Dedifferentiated amniotic fluid mesenchymal stem cell (primary cell): Measurements from ENCODE around the gene MAPK8IP2.

Experiments used
- DNase-seq: peaks from one replicate; pipeline ENCODE4 v3.0.0-alpha.2; 2016; ENCODE audit errors: extremely low spot score

Gene MAPK8IP2

DNA sequence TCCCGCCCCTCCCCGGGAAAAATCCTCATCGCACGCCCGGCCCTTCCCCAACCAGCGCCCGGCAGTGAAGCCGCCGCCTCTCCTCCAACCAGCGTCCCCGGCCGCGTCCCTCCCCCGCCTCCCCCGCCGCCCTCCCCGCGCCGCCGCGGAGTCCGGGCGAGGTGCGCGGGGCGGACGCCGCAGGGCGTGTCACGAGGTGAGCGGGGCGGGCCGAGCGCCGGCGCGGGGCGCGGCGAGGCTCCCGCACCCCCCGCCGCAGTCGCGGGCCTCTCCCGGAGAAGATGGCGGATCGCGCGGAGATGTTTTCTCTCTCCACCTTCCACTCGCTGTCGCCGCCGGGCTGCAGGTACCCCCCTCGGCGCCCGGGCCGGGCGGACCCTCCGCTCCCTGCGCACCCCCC is at the start of gene MAPK8IP2:
MAPK8IP2 (plus strand) TSS at position 256 of the 400 bp plus-strand sequence; CDS start at position 282, 26 bp downstream.
- DNase-seq: no peak

DNA sequence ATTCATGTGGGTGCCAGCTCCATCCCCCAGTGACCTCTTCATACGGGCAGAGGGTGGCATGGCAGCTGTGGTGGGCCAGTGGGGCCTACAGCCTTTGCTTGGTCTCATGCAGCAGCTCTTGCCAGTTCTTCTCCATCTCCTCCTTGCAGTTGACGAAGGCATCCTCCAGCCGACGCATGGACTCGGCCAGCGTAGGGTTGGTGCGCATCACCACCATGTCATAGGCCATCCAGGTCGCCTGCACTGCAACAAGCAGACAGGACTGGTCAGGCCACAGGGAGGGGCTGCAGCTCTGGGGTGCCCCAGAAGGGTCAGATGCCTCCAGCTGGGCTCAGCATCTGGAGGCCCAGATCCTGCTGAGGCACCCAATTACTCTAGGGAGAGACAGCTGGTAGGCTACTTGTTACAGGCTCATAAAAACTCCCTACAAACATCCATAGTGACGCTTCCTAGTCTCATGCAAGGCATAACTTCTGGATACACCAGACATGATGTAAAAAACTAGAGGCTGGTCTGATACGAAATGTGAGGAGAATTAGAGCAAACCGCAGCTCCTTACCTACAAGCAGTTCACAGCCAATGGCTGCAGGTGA is 49.3 kb upstream of the MAPK8IP2 start:
- no peak for DNase-seq

DNA sequence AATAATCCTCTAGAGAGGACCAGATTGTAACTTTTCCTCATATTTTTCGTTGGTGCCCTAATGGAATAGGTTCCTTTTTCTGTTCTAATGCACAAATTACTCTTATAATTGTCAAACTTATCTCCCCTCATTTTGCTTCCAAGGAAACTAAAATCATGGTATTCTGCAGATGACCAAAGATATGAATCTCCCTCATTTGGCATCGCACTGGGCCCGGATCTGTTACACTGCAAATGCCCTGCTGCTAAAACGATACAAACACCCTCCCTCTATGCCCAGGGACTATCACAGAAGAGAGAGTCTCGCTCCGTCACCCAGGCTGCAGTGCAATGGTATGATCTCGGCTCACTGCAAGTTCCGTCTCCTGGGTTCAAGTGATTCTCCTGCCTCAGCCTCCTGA is 47.3 kb upstream of the MAPK8IP2 start:
- no peak for DNase-seq

DNA sequence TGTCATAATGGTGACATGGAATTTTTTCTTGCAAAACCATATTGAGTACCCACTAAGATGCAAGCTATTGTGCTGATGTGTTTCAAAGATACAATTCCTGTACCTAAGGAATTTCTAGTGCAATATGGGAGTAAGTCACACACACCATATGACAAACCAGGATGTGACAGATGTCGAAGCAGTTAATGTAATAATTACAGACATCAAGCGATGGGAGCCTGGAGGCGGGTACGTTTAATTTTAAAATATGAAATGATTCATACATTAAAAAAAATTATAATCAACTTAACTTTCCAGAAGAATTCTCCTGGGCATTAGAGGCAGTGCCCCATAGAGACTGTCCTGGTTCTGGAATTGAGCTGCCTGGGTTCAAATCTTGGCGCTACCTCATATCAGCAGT is 43.9 kb upstream of the MAPK8IP2 start:
- no peak for DNase-seq

DNA sequence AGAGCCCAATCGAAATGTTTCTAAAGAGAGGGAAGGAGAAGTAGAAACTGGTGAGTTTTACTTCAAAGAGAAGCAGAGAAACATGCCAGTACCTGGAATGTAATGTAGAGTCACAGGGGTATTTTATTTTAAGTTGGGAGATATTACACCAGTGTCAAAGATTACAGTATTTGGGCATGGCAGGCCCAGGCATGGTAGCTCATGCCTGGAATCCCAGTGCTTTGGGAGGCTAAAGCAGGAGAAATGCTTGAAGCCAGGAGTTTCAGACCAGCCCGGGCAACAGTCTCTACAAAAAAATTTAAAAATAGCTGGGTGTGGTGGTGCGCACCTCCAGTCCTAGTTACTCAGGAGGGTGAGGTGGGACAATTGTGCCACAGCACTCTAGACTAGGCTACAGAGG is 40.6 kb upstream of the MAPK8IP2 start:
- no peak for DNase-seq

DNA sequence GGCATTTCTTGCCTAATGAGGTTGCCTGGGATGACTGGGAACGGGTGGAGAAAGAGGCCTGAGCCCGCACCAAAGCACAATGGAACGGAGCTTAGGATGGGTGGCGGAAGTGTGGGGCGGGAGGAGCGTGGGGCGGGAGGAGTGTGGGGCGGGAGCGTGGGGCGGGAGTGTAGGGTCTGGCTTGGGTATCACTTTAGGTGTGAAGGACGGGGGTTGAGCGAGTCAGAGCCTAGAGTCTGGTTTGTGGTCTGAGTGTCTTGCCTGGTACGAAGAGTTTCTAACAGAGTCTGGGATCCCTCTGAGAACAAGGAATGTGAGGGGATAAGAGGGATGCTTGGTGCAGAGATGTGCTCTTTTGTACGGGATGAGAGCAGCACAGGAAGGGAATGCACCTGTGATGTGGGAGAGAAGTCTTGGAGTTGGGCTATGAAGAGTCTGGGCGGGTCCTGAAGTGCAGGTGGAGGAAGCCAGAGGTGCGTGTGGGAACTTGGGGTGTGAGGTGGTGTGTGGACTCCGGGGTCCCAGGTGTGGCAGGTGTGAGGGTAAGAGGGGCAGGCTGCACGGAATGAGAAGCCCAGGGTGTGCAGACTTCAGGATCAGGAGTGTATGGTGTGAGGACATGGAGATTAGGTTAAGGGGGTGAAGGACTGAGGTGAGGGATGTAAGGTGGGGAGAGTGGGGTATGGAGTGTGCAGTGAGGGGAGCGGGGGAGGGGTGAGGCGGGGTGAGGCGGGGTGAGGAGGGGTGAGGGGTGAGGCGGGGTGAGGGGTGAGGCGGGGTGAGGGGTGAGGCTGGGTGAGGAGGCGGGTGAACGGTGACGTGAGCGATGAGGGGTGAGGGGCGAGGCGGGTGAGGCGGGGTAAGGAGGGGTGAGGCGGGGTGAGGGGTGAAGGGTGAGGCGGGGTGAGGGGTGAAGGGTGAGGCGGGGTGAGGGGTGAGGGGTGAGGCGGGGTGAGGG is 38.9 kb upstream of the MAPK8IP2 start:
- DNase-seq: no peak

DNA sequence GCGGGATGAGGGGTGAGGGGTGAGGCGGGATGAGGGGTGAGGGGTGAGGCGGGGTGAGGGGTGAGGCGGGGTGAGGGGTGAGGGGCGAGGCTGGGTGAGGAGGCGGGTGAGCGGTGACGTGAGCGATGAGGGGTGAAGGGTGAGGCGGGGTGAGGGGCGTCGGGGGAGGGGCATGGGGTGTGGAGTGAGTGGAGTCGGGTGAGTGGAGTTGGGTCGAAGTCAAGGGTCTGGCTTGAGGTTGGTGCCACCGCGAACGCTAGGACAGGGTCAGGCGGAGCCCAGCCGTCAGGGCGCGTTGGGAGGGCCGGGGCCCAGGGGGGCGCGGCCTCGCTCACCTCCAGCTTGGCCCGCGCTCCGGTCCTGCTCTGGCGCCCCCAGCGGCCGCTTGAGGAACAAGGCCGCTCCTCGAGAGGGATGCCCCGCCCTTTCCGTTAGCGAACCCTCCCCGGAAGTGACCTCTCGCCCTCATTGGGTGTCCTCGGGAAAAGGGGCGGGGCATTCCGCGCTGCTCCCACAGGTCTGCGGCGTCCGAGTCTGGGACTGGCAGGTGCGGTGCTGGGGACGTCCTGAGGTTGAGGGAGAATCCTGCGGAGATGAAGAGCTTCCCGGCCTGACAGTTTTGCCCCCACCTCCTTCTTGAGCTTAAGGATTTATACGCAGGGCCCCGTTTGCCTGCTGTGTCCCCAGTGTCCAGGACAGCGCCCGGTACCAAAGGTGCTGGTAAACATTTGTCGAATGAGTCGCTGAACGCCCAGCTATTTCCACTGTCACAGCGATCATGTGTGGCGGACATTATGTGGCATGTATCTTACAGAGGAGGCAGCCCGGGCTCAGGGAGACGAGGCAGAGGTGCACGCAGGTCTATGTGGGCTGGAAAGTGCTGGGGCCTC is 37.8 kb upstream of the MAPK8IP2 start, which contains the start of gene SYCE3:
SYCE3 (minus strand) TSS at position 397 of the 890 bp plus-strand sequence. CDS start 6,514 bp downstream, outside the sequence.
- DNase-seq: peak; percentile 88

DNA sequence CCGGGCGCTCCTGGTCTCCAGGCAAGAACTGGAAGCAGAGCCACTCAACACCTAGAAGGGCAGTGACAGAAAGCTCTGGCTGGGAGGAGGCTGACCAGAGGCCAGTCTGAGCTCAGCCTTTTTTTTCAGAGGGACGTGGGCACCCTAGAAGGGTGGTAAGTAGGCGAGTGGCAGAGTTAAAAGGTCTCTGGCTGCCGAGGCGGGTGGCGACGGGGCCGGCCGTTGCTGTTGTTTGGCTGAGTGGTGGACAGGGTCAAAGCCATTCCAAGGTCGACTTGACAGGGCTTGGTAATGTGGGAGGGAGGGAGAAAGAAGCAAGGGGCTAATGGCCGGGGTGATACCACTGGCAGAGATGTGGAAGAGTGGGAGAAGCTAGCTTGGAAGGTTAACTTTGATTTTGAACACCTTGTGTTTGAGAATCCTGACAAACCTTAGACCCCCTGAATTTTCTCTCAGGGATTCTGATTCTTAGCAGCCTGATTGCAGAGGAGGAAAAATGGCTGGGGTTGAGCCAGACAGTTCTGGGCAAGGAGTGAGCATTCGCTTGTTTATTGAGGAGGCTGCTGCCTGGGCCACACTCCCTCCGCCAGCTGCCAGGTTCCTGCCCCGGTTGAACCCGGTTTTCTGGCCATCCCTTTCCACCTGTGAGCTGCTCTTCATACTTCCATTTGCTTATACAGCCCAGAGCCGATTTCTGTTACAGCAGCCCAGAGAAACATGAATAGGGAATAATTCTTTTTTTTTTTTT is 37.0 kb upstream of the MAPK8IP2 start:
- DNase-seq: no peak

DNA sequence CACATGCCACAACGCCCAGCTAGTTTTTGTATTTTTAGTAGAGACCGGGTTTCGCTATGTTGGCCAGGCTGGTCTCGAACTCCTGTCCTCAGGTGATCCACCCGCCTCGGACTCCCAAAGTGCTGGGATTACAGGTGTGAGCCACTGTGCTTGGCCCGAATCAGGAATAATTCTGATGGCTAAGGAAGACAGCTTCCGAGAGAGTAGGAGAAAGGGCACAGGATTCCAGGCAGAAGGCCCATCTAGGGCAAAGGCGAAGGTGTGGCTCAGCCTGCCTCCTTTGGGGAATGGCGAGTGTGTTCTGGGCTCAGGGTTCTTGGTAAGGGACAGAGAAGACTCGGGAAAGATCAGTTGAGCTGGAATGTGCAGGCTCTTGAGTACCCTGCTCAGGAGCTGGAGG is 36.3 kb upstream of the MAPK8IP2 start:
- no peak for DNase-seq

DNA sequence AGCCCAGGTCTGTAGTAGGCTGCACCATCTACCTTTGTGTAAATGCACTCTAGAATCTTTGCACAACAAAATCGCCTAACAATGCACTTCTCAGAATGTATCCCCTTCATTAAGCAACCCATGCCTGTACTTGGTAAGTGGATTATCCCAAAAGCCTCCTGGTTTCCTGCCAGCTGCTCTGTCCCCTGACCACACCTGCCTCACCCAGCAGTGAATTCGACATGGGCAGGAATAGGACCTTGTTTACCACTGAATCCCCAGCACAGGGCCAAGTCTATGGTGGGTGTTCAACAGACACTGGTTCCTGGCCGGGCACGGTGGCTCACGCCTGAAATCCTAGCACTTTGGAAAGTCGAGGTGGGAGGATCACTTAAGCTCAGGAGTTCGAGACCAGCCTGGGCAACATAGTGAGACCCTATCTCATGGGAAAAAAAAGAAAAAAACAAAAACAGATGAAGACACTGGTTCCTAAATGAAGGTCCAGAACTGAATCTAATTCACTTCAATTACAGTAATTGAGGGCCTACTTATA is 32.8 kb upstream of the MAPK8IP2 start:
- DNase-seq: no peak

DNA sequence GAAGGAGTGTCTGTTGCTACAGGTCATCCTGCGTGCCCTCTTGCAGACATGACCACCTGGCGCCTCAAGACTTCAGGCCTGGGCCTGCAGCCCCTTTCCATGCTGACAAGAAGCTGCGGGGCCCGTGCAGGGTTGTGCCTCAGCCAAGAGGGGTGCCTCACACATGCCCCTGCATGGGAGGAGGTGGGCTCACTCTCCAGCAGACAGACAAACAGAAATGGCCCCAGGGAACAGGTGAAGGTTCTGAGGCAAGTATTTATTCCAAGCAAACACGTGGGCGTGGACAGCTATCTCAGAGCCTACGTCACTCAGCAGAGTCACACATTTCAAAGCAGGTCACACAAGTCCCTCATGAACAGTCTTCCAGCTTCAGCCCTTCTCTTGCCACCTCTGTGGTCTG is 32.0 kb upstream of the MAPK8IP2 start:
- no peak for DNase-seq

DNA sequence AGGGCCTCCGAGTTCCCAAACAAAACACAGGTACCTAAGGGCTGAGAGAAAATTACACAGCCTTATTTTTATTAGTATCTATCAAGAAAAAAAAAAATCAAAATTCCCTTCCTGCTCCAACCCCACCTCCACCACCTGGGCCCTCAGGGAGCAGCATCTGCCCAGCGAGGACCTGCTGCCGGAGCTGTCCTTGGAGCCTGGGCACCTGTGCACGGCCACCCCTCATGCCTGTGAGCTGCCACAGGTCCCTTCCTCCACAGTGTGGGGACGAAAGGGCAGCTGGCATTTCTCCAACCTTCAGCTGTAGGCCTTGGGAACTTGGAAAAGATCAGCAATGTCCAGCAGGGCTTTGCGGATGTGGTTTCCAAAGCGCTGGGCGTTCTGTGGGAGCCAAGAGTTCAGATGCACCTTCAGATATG is 31.5 kb upstream of the MAPK8IP2 start:
- DNase-seq: no peak

DNA sequence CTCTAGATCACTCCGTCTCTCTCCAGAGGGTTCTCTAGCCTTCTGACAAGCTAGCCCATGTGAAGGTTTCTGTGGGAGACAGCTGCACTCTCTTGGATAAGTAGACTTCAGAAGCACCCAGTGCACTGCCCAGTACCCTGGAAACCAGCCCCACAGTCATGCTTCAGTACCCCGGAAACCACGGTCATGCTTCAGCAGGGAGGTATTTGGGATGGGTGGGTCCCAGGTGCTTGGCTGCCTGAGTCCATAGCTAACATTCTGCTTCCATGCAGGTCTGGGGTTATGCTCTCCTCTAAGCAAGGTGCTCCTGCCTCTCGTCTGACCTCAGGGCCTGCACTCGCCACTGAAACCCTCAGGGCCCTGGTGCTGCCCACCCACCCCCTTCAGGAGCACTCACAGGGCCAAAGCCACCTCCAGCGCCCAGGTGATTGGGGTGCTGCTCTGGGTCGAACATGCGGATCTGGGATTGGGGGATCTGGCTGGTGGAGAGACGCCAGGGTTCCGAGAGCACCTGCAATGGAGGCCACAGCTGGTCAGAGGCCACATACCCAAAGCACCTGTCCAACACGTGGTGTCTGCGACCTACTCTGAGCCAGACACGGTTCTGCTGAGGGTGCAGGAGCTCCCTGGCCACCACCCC is 30.6 kb upstream of the MAPK8IP2 start:
- no peak for DNase-seq

DNA sequence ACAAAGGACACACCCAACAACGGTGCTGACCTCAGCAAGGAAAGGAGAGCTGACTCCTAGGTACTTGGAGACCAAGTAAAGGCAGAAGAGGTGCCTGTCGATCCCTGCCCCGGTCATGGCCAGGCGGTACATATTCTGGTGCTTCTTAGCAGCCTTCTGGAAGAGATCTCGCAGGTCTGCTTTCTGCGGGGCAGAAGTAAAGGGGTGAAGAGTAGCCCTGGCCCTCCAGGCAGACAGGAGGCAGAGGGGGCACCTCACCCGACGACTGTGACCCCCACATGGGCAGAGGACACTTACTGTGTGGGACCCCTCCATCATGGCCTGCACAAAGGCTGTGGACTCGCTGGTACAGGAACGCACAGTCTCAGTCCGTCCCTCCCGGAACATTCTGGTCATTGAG is 29.7 kb upstream of the MAPK8IP2 start:
- no peak for DNase-seq

DNA sequence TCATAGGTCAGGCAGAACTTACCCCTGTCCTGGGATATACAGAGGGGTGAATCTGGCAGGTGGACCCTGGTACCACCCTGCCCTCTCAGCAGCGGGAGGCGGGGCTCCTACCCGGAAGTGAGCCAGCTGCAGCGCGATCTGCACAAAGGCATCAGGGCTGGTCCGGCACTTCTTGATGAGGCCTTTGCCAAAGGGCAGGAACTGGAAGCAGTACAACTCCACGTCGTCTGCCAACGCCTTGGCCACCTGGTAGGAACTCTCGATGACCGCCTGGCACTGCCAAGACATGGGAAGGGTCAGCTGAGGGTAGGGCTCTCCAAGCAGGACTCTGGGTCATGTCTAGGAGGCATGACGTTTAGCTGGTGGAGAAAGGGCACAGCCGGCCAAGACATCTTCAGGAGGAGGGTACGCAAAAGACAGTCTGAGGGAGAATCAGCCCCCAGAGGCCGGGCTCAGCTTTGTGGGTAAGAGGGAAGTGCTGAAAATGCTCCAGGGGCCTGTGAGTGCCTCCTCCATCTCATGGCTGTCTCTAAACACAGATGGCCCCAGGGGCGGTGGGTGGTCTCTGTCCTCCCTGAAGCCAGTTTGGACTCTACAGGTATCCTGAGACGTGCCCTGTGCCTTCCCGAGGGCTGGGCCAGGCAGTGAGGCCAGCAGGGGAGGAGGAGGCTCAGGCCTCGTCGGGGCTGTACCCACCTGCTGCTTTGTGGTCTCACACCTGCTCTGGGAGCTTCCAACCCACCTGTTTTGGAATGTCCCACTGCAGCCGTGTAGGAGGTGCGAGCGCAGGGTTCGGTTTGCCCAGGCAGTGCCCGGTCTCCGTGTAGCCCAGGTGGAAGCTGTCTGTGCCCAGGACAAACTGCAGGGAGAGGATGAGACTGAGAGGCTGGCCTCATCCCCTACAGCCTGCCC is 29.1 kb upstream of the MAPK8IP2 start:
- DNase-seq: no peak

DNA sequence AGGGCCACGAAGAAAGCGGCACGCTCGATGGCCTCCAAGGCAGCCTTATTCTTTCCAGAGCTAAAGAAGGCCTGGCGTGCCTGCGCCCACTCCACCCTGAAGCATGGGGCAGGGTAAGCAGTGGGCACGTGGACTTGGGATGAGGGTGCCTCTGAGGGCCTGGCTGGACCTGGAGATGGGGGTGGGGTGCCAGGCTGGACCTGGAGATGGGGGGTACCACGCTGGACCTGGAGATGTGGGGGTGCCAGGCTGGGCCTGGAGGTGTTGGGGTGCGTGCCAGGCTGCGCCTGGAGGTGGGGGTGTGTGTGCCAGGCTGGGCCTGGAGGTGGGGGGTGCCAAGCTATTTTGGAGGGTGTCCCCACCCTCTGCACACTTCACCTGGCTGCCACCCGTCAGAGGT is 27.6 kb upstream of the MAPK8IP2 start:
- no peak for DNase-seq

DNA sequence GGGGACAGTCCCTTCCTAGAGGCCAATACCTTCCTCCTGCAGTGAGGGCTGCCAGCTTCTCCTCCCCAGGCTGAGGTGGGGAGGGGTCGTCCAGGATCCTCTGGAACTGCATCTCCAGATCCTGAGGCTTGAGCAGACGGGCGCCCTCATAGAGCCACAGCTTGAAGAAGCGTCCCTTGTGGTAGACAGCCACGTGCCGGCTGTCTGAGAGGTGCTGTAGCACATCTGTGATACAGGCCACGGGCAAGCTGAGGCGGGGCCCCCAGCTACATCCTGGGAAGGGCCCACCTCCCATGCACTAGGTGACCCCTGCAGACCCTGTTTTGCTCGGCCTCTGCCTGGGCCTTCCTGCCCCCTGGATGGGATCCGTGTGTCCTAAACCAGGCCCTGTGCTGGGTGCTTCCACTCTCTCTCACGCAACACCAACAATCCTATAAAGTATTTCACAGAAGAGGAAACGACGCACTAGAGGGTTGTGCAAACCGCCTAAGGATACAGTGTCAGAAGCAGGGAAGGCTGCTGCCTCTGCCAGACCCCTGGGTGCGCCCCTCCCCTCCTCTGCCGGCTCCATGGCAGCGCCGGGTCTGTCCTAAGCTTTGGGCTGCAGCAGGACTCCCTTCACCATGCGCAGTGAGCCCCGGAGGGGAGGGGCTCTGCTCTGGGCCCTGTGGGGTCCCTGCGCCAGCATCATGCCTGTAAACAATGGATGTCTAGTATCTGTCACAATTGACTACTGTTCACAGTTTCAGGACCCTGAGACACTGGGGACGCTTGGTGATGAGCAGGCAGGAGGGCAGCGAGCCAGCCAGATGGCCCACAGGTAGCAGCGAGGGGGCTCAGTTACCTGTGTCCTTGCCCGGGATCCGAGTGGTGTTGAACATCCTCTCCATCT is 26.9 kb upstream of the MAPK8IP2 start:
- DNase-seq: no peak

DNA sequence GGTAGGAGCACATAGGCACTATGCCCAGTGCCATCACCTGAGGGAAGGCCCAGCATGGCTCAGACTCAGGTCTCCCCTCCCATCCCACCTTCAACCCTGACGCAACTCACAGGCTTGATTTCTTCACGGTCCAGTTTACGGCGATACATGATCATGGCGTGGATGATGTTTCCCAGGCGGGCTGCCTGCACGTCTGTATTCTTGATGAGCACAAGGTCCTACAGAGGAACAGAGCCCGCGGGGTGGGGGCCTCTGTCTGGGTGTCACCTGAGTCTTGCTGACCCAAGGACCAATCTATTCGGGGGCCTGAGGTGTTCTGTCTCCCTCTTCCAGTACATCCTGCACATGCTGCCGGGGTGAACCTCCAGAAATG is 26.2 kb upstream of the MAPK8IP2 start:
- no peak for DNase-seq
